A549 treated with Mapracorat at 1 μM for 4 hours (cell line): Measurements from ENCODE around the gene METAP1D. TPM values are rescaled to one million over a fixed set of nuclear protein-coding genes. Genes with fewer than 3 reads are reported as not detected.

Experiments used
- total RNA-seq: library from RNA; stranded (reverse); fragments of 200-300 nt; extraction: Qiagen RNA extraction; gene quantifications from 5 replicates; pipeline ENCODE4 v1.2.3, GENCODE V29; 2022

METAP1D gene
- 2.3 to 3.0 TPM (median 2.7 TPM) in 5 replicates for total RNA-seq

DNA sequence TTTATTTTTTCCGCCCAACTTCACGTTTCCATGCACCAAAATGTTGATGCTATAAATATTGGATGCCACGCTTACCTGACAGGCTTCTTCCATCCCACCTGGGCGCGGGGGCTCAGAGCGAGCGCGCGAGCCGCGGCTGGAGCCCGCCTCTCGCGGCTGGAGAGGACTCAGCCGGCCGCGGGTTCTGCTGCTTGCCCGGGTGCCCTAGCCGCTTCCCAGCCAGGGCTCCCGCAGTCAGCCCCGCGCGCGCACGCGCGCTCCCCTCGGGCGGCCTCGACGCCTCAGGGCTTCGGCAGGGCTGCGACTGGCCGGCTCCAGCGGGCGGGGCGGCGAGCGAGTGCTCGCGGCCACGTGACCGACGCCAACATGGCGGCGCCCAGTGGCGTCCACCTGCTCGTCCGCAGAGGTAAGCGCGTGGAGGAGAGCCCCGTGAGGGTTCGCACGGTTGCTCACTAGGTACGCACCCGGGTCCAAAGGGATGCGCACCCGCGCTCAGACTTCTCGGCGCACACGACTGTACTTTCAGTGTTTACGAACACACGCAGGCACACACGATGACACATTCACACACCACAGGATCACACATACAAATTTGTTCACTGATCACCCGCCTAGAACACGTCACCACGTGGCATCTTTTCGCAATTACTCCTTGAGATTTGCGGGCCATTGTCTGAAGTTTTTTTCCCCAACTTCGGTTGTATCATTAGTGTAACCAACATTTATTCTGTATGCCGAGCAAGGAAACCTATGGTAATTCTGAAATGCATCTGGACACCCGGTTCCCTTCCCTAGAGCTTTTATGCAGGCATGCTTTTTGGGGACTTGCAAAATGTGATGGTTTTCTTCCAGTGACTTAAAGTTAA lies at the start of gene METAP1D:
Gene METAP1D, plus strand, starts transcription at position 350 of the 866 bp plus-strand sequence. Its CDS starts 17 bp downstream, at position 367.

GRCh38 chr2:172085460-172086159 lies 85.9 kb downstream of the METAP1D start, which contains the start of gene DLX1:
Gene DLX1 (plus strand): TSS chr2:172085507. CDS start chr2:172085678, 171 bp downstream.

GRCh38 chr2:172102391-172103359 lies 102.9 kb downstream of the METAP1D start, which contains the start of gene DLX2:
Gene DLX2 (minus strand): TSS chr2:172102900. CDS start chr2:172102538, 362 bp downstream.

Other genes starting within 250 kb of the METAP1D start
- gene SLC25A12, start 105.7 kb upstream of the METAP1D start, total RNA-seq, result 13.5 to 15.7 TPM (median 14.0 TPM) in 5 replicates
- 65.3 to 86.0 TPM (median 67.7 TPM) in 5 replicates for gene HAT1, start 77.5 kb upstream of the METAP1D start, total RNA-seq
- 3.2 to 4.0 TPM (median 3.2 TPM) in 5 replicates for gene DLX1, start 85.6 kb downstream of the METAP1D start, total RNA-seq
- gene DLX2, start 102.9 kb downstream of the METAP1D start, total RNA-seq, result 0.33 to 0.97 TPM (median 0.52 TPM) in 5 replicates